ENCODE measurements around the gene ASGR1. TPM values are rescaled to one million over a fixed set of nuclear protein-coding genes. Genes with fewer than 3 reads are reported as not detected.
"Not testable (repeated sequence)": the region's sequence is repeated elsewhere in the genome, so short reads cannot be mapped to it uniquely, and the experiment has no call there.

Gene ASGR1
- total RNA-seq, 1 experiment from 2014 or later = 0.16 TPM

DNA sequence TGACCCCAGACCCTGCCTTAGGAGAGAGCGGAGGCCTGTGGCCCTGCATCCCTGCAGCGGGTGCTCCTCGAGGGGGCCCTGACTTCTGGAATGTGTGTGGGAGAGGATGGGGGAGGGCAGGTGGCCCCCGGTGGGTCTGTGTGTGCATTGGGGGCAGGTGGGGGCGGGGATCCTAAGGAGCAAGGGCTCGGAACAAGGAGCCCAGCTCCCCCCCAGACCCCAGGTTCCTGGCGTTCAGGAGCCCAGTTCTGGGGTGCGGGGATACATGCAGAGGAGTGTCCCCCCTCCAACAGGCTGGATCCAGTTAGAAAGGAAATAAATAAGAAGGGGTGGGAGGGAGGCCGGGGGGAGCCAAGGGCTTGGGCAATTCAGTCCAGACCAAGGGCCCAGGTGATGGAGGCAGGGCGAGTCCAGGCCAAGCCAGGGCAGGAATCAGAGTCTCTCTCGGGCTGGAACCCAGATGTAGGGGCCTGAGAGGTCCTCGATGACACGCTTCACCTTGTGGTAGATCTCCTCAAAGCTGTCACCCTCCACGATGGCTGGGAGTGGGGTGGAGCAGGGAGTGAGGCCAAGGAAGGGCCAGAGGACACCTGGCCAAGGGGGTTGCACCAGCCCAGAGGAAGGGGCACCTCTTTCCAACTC, 11.2 kb upstream of the ASGR1 start:
- no peak for DNase-seq (ENCODE audit: low read depth in 1 of 2, low spot score in 2 of 2)
- Histone ChIP-seq H3K27ac (no peak overlapping the region), H3K9me3 (replicated peaks) (no peaks in the 10 kb centered on the region), H3K4me3 (no peak overlapping the region), H3K27me3 (replicated peaks) (no peaks in the 10 kb centered on the region), H3K36me3 (peaks cover 12% of the 10 kb centered on the region), H3K4me1 (replicated peaks) (no peaks in the 10 kb centered on the region)

DNA sequence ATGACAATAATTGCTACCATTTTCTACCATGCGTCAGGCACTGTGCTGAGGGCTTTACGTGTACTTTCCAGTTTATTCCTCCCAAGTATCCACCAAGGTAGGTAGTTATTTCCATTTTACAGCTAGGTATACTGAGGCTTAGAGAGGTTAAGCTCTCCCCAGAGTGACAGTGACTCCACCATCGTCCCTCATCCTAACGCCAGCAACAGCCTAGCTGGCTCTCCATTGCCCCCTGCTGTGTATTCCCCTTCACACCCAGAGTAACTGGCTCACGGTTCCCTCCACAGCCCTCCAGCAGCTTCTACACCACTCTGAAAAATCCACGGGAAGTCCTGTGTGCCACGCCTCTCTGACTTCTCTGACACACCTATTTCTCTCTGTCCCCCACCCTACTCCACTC, 7.1 kb upstream of the ASGR1 start:
- Histone ChIP-seq H3K4me1 (replicated peaks) (no peaks in the 10 kb centered on the region), H3K36me3 (peaks cover 4% of the 10 kb centered on the region; the same call in 1 of the 2 replicates), H3K27me3 (replicated peaks) (no peaks in the 10 kb centered on the region), H3K27ac (no peak overlapping the region), H3K4me3 (no peak overlapping the region), H3K9me3 (replicated peaks) (no peaks in the 10 kb centered on the region)
- no peak for DNase-seq (ENCODE audit: low read depth in 1 of 2, low spot score in 2 of 2)

DNA sequence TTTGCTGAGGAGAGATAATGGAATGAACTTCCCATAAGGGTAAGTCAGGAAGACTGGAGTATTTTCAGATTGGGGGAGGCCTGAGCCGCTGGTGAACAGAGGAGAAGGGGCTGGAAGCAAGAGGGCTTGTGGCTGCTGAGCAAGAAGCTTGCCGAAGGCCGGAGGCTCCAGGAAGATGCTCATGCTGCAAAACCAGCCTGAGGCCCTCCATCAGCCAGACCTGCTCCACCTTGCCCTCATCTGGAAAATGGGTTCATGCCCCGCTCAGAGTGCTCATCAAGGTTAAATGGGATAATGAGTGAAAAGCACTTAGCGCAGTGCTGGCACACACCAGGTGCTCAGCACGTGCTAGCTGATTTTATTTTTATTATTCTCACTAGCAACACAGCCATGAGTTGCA, 5.5 kb upstream of the ASGR1 start:
- no peak for DNase-seq (ENCODE audit: low read depth in 1 of 2, low spot score in 2 of 2)
- no peaks in the 10 kb centered on the region for H3K4me1 ChIP-seq (replicated peaks)
- H3K27ac ChIP-seq = no peak overlapping the region
- H3K27me3 ChIP-seq (replicated peaks) = no peaks in the 10 kb centered on the region
- H3K9me3 ChIP-seq (replicated peaks) = no peaks in the 10 kb centered on the region
- H3K36me3 ChIP-seq = no peaks in the 10 kb centered on the region
- no peak overlapping the region for H3K4me3 ChIP-seq

DNA sequence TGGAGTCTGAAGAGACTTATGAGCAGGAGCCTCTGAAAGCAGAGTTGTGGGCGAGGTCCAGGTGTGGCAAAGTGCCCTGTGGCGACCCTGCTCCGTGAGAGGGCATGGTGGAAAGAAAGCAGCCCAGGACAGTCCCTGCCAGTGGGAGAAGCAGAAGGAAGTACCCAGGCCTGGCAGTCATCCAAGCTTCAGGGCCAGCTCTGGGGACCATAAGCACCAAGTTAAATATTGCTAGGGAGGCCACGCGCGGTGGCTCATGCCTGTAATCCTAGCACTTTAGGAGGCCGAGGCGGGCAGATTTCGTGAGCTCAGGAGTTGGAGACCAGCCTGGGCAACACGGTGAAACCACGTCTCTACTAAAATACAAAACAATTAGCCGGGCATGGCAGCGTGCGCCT, 4.9 kb upstream of the ASGR1 start:
- H3K36me3 ChIP-seq = no peaks in the 10 kb centered on the region
- no peaks in the 10 kb centered on the region for H3K4me1 ChIP-seq (replicated peaks)
- H3K27ac ChIP-seq = no peak overlapping the region
- no peaks in the 10 kb centered on the region for H3K27me3 ChIP-seq (replicated peaks)
- no peaks in the 10 kb centered on the region for H3K9me3 ChIP-seq (replicated peaks)
- no peak for DNase-seq (ENCODE audit: low read depth in 1 of 2, low spot score in 2 of 2)
- H3K4me3 ChIP-seq = no peak overlapping the region

DNA sequence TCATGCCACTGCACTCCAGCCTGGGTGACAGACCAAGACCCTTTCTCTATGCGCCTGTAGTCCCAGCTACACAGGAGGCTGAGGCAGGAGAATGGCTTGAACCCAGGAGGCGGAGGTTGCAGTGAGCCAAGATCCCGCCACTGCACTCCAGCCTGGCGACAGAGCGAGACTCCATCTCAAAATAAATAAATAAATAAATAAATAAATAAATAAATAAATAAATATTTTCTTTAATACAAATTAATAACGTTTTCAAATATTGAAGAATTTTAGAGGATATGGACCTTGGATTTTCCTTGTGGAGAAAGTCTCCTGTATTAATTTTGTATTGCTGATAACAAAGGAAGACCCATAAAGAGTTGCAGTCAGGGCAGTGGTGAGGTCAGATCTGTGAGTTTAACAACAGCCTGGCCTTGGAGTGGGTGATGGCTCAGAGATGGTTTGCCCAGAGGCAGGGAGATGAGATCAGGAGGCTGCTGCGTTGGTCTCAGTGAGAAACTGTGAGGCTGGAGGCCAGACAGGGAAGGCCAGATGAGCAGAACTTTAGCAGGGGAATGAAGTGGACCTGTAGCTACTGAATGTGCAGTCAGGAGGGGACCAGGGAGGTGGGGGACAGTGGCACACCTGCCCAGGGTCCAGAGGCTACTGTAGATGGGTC, 4.4 kb upstream of the ASGR1 start:
- no peaks in the 10 kb centered on the region for H3K36me3 ChIP-seq
- no peaks in the 10 kb centered on the region for H3K9me3 ChIP-seq (replicated peaks)
- DNase-seq (ENCODE audit: low read depth in 1 of 2, low spot score in 2 of 2) = no peak
- no peak overlapping the region for H3K4me3 ChIP-seq
- no peak overlapping the region for H3K27ac ChIP-seq
- H3K4me1 ChIP-seq (replicated peaks) = no peaks in the 10 kb centered on the region
- no peaks in the 10 kb centered on the region for H3K27me3 ChIP-seq (replicated peaks)

DNA sequence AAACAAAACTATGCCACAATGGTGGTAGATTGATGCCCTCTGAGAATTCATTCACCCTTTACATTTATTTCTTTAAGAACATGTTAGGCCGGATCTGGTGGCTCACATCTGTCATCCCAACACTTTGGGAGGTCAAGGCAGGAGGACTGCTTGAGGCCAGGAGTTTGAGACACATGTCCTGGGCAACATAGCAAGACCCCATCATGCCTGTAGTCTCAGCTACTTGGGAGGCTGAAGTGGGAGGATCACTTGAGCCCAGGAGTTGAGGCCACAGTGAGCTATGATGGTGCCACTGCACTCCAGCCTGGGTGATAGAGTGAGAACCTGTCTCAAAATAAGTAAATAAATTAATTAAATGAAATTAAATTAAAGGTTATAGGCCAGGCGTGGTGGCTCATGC, 2.9 kb upstream of the ASGR1 start:
- peaks cover 11% of the 10 kb centered on the region for H3K4me1 ChIP-seq (replicated peaks)
- not testable (repeated sequence) for H3K27me3 ChIP-seq (replicated peaks); H3K4me3 ChIP-seq; DNase-seq (ENCODE audit: low read depth in 1 of 2, low spot score in 2 of 2); H3K27ac ChIP-seq; H3K36me3 ChIP-seq; H3K9me3 ChIP-seq (replicated peaks)

DNA sequence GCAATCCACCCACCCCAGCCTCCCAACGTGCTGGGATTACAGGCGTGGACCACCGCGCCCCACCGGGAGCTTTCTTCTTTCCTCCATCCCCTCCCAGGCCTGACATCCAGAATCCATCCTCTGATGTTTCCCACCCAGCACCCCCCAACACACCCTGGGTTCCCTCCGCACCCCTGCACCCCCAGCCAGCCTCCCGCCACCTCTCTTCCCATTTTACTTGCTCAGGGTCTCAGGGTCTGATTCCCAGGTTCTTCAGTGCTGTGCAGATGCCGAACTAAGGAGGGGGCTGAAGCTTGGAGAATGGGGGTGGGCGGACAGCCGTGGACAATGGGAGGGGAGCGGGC, 225 bp downstream of the ASGR1 start:
- Histone ChIP-seq H3K27me3 (replicated peaks) (peaks cover 10% of the 10 kb centered on the region), H3K36me3 (no peaks in the 10 kb centered on the region), H3K4me1 (replicated peaks) (peaks cover 12% of the 10 kb centered on the region), H3K4me3 (no peak overlapping the region), H3K27ac (no peak overlapping the region), H3K9me3 (replicated peaks) (no peaks in the 10 kb centered on the region)
- no peak for DNase-seq (ENCODE audit: low read depth in 1 of 2, low spot score in 2 of 2)

DNA sequence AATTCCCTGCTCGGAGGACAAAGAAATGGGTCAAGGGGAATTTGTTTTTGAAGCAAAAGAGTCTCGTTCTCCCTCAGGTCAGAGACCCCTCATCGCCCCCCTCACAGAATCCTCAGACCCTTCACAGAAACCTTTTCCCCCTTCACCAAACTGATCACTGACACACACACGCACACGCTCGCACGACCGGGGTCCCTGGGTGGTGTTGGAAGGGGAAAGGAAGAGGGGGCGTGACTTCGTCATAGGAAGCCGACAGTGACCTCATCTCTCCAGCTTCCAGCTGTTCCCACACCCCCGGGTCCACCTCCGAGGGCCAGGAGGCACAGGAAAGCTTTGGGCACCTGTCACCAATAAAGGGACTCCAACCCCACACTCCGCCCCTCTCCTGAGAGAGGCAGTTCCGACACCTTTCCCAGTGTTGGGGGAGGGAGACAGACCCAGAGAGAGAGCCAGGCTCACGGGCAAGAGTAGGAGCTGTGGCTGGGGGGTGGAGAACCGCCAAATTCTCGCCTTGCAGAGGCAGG, 1.2 kb downstream of the ASGR1 start:
- Histone ChIP-seq H3K4me3 (peak overlapping the region; percentile 26), H3K4me1 (replicated peaks) (peaks cover 12% of the 10 kb centered on the region), H3K27ac (no peak overlapping the region), H3K27me3 (replicated peaks) (peaks cover 10% of the 10 kb centered on the region), H3K9me3 (replicated peaks) (no peaks in the 10 kb centered on the region), H3K36me3 (no peaks in the 10 kb centered on the region)
- DNase-seq (ENCODE audit: low read depth in 1 of 2, low spot score in 2 of 2) = no peak

DNA sequence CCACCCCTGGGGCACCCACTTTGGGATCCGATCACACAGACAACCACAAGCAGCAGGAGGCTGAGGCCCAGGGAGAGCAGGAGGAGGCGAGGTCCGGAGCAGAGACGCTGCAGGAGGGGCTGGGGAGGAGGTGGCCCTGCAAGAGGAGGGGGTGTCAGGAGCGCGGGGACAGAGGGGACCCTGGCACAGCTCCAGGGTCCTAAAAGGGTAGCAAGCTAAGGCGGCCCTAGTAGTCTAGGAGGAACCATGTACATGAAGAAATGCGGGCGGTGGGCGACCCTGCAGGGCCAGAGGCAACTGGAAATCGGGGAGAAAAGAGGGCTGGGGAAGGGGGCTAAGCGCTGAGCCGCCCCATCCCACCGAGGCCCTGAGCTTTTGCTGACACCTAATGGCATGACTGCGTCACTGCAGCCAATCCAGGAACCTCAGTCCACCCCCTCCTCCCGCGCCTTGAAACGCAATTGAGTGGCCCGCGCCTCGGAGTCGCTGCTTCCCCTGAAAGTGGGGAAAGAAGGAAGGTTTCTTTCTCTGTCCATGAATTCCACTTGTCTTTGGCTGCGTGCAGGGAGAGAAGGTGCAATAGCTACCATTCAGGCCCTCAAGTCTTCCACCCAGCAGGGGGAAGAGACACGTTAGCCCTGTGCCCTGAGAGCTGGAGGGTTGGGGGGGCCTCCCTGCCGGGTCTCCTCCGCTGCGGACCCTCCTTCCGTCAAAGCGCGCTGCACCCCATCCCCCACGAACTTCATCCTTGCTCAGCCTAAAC, 1.8 kb downstream of the ASGR1 start:
- Histone ChIP-seq H3K36me3 (no peaks in the 10 kb centered on the region), H3K27ac (no peak overlapping the region), H3K4me3 (peak overlapping the region; percentile 26), H3K27me3 (replicated peaks) (peaks cover 10% of the 10 kb centered on the region), H3K4me1 (replicated peaks) (peaks cover 12% of the 10 kb centered on the region), H3K9me3 (replicated peaks) (no peaks in the 10 kb centered on the region)
- DNase-seq (ENCODE audit: low read depth in 1 of 2, low spot score in 2 of 2) = peak in 1 of 2 experiments; percentile 44

DNA sequence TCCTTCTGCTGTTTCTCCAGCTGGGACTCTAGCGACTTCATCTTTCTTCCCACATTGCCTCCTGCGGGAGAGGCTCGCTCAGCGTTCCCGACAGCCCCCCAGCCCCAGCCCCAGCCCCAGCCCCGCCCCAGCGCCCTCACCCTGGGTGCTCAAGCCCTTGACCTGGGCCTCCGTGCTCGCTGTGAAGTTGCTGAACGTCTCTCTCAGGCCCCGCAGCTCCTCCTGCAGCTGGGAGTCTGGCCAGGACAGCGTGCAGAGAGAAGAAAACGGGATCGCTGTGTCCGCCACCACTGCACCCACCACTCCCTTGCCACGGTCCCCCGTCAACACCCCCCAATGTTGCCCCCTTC, 2.4 kb downstream of the ASGR1 start:
- Histone ChIP-seq H3K4me3 (no peak overlapping the region), H3K36me3 (no peaks in the 10 kb centered on the region), H3K27me3 (replicated peaks) (peaks cover 10% of the 10 kb centered on the region), H3K9me3 (replicated peaks) (no peaks in the 10 kb centered on the region), H3K27ac (no peak overlapping the region), H3K4me1 (replicated peaks) (peaks cover 12% of the 10 kb centered on the region)
- no peak for DNase-seq (ENCODE audit: low read depth in 1 of 2, low spot score in 2 of 2)

DNA sequence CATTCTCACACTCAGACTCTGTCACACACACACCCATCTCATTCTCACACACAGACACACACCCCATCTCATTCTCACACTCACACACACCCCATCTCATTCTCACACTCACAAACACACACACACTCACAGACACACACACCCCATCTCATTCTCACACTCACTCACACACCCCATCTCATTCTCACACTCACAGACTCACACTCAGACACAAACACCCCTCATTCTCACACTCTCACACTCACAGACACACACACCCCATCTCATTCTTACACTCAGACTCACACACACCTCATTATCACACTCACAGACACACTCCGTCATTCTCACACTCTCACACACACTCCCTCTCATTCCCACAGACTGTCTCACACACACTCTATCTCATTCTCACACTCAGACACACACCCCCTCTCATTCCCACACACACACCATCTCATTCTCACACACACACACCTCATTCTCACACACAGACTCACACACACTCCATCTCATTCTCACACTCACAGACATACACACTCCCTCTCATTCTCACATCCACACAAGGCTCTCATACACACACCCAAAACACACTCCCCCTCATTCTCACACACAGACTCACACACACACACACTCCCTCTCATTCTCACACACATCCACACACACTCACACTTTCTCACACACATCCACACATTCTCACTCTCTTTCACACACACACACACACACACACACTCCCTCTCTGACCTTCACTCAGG, 2.9 kb downstream of the ASGR1 start:
- H3K27ac ChIP-seq = no peak overlapping the region
- DNase-seq (ENCODE audit: low read depth in 1 of 2, low spot score in 2 of 2) = no peak
- no peak overlapping the region for H3K4me3 ChIP-seq
- H3K4me1 ChIP-seq (replicated peaks) = peaks cover 12% of the 10 kb centered on the region
- H3K27me3 ChIP-seq (replicated peaks) = peaks cover 10% of the 10 kb centered on the region
- no peaks in the 10 kb centered on the region for H3K36me3 ChIP-seq
- no peaks in the 10 kb centered on the region for H3K9me3 ChIP-seq (replicated peaks)

DNA sequence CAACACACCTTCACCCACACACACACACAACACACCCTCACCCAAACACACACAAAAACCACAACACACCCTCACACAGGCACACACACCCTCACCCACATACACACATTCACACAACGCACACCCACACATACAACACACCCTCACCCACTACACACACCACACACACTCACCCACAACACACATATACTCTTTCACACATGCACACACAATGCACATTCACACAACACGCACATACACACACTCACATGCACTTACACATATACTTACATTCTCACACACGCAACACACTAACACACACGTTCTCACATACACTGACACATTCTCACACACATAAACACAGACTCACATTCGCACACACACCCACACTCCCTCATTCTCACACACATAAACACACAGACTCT, 3.8 kb downstream of the ASGR1 start:
- H3K27me3 ChIP-seq (replicated peaks) = peaks cover 10% of the 10 kb centered on the region
- H3K9me3 ChIP-seq (replicated peaks) = no peaks in the 10 kb centered on the region
- H3K27ac ChIP-seq = no peak overlapping the region
- H3K4me1 ChIP-seq (replicated peaks) = peaks cover 12% of the 10 kb centered on the region
- no peak overlapping the region for H3K4me3 ChIP-seq
- no peak for DNase-seq (ENCODE audit: low read depth in 1 of 2, low spot score in 2 of 2)
- H3K36me3 ChIP-seq = no peaks in the 10 kb centered on the region

DNA sequence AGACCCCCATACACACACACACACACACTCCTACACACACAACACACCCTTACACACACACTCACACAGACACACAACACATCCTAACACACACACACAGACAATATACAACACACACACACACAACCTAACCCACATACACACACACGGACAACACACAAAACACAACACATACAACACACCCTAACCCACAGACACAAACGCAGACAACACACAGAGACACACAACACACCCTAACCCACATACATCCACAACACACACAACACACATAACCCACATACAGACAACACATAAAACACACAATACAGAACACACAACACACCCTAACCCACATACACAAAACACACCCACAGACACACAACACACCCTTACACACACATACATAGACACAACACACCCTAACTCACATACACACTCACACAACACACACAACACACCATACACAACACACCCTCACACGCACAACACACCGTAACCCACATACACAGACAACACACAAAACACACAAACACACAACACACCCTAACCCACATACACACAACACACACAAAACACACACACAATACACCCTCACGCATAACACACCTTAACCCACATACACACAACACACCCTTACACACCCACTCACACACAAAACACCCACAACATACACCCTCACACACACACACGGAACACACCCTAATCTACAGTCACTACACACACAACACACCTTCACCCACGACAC, 4.4 kb downstream of the ASGR1 start:
- Histone ChIP-seq H3K4me3 (no peak overlapping the region), H3K36me3 (no peaks in the 10 kb centered on the region), H3K9me3 (replicated peaks) (no peaks in the 10 kb centered on the region), H3K4me1 (replicated peaks) (peaks cover 12% of the 10 kb centered on the region), H3K27ac (no peak overlapping the region), H3K27me3 (replicated peaks) (peaks cover 10% of the 10 kb centered on the region)
- DNase-seq (ENCODE audit: low read depth in 1 of 2, low spot score in 2 of 2) = no peak

Measured in SJSA1 (cell line).